GM21526 (cell line): Measurements from ENCODE around the gene EXOC7.
"Not testable (repeated sequence)": the region's sequence is repeated elsewhere in the genome, so short reads cannot be mapped to it uniquely, and the experiment has no call there.

Experiments used
- ATAC-seq: cut with Tn5 transposase; IDR thresholded peaks from one replicate; pipeline ENCODE4 v1.9.1; 2021; ENCODE audit warnings: moderate library complexity; ENCODE audit not compliant: unreplicated experiment, low FRiP score

Gene EXOC7

DNA sequence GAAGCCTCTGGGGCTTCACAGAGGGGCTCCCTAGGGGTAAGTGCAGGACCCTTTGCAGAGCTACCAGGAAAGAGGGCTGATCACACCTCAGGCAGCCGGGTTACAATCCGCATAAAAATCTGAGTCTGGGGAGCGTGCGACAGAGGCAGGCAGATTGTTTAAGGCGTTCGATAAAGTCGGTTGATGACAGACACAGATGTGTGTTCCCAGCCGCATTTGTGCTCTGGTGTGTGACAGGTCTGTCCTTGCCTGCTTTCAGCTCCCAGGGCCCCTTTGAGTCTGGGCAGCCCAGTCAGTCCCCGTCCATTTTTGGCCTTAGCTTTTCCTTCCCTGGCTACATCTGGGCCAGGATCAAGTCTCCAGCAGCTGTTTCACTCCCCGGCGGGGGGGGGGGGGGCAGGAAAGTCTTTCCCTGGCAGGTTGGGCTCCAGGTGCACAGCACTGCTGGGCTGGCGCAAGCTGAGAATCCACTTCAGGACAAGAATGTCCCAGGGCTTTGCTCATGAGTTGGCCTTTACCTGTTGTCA, 25.9 kb downstream of the EXOC7 start:
- ATAC-seq, result no peak

DNA sequence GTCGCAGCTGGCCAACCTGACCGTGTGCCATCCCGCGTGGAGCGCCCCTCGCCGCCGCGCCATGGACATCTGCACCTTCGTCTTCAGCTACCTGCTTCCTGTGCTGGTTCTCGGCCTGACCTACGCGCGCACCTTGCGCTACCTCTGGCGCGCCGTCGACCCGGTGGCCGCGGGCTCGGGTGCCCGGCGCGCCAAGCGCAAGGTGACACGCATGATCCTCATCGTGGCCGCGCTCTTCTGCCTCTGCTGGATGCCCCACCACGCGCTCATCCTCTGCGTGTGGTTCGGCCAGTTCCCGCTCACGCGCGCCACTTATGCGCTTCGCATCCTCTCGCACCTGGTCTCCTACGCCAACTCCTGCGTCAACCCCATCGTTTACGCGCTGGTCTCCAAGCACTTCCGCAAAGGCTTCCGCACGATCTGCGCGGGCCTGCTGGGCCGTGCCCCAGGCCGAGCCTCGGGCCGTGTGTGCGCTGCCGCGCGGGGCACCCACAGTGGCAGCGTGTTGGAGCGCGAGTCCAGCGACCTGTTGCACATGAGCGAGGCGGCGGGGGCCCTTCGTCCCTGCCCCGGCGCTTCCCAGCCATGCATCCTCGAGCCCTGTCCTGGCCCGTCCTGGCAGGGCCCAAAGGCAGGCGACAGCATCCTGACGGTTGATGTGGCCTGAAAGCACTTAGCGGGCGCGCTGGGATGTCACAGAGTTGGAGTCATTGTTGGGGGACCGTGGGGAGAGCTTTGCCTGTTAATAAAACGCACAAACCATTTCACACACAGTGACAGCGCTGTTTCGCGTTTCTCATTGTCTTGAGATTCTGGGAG, 26.6 kb downstream of the EXOC7 start:
- ATAC-seq, result no peak

DNA sequence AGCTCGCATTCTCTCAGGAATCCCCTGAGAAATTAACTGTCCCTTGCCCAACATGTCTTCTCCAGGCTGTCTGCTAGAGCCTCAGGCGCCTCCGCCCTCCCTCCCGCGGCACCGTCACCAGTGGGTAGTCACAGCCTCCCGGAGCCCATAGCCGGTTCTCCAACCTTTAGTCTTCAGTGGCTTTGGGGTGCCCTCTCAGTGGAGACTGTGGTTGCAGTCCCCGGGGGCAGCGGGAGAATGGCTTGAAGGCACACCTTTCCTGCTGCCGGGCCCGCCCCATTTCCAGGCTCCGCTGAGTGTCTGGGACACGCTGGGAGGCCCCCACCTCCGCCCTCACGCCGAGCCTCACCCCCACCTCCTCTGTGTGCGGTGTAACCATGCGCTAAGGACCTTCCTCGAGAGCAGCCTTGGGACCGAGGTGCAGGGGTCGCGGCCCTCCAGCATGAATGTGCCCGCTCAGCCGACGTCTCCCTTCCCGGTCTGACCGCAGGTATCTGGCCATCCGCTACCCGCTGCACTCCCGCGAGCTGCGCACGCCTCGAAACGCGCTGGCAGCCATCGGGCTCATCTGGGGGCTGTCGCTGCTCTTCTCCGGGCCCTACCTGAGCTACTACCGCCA, 27.3 kb downstream of the EXOC7 start:
- no peak for ATAC-seq

DNA sequence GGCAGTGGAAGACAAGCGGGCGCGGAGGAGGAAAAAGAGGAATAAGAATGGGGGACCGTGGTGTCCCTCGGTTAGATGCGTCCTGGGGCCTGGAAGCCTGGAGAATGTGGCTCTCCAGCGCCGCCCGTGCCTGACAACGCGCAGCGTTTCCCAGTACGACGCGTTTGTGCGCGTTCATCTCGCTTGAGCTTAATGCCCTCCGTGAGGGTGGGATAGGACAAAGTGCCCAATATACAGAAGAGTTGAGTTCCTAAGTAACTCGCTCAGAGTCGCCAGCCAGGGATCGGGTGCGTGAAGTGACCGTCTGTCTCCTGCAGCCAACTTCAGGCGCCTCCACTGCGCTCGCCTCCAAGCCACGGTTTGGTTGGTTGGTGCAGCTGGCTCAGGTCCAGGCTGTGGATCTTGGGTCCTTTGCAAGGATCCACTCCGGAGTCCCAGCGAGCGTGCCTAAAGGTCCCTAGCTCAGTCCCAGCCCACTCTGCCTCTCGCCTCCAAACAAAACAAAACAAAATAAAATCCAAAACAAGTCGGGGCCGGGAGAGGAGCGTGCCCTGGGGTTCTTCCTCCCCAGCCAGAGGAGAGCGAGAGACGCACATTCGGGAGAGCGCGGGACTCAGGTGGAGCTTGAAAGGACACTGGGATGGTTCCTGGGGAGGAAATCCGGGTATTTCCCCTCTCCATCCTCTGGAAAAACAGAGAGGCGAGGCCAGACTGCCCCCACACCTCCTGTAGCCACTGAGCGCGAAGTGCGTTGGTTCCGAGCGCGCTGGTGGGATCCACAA, 28.0 kb downstream of the EXOC7 start:
- ATAC-seq, result no peak

DNA sequence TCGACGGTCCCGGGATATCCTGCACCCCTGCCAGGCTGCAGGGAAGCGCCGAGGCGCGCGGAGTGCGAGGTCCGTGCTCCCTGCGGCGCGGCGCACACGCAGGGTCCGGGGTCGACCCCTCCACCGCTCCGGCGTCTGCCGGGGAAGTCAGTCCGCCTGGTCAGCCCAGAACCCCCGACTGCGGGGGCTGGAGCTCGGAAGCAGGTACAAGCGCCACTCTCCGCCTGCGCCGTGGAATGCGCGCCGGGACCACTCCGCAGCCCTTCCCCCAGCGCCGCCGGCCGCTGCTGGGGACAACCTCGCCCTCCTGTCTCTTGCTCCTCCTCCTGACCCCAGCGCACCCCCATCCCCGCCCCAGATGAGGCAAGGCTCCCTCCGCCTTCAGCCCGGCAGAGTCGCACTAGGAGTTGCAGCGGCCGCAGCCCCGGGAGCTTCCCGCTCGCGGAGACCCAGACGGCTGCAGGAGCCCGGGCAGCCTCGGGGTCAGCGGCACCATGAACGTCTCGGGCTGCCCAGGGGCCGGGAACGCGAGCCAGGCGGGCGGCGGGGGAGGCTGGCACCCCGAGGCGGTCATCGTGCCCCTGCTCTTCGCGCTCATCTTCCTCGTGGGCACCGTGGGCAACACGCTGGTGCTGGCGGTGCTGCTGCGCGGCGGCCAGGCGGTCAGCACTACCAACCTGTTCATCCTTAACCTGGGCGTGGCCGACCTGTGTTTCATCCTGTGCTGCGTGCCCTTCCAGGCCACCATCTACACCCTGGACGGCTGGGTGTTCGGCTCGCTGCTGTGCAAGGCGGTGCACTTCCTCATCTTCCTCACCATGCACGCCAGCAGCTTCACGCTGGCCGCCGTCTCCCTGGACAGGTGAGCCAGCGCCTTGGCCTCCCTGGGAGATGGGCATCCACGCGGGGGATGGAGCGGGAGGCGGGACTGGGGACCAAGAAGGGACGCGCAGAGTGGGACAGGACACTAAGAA, 28.9 kb downstream of the EXOC7 start, which contains the start of gene GALR2:
TSS of gene GALR2 (plus strand) at position 392 of the 974 bp plus-strand sequence. CDS start at position 495, 103 bp downstream.
- no peak for ATAC-seq

DNA sequence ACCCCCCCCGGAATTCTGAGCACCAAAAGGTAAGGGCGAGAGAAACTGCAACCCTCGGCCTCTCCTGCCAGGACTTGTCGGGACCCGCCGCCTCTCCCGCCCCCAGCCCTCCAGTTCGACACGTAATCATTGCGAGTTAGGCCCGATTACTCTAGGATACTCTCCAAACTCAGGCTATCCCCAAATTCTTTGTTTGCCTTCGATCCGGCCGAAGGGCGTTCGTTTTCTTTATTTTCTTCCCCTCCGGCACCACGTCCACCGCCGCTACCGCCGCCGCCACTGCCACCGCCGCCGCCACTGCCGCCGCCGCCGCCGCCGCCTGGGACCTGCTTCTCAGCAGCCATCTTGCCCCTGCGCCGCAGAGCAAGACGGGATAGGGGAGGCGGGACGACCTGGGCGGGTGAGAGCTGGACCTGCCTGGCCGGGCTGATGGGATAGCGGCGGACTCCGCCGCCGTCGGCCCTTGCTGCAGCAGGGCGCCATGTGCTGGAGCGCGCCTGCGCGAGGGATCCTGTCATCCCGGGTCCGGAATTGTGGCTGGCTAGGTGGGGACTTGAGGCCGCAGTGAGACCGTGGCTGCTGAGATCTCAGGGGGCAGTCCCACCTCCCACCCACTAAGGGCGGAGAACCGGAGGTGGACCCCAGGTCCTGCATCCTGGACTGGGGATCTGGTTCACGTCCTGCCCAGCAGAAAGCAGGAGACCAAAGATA, 31.3 kb downstream of the EXOC7 start, which contains the start of gene SRP68:
TSS of gene SRP68 (minus strand) at position 370 of the 711 bp plus-strand sequence. CDS start at position 344, 26 bp downstream.
- ATAC-seq, result peak; percentile 58

DNA sequence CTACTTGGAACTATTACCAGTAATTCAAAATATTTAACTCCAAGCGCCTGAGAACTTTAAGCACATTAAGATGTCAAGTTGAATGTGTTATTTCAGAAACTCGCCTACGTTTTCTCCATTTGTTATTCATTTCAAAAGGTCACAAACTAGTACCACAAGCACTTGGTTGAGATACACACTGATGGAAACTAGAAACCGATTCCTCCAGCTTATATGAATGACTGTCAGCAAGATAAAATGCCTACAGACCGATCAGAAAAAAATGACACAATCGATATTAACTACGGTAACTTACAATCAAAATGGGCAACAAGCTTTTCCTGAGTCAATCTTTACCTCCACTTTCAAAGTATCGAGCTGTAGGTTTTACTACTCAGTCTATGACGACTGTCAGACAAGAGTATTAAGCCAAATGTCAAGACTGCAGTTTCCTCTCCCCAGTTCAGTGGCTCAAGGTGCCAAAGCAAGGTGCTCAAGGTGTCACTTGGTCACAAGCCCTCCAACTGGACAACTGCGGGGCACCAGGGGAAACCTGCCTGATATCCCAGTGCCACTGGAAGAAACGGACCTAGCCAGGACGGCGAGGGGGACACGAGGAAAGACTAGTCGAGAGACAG, 31.9 kb downstream of the EXOC7 start:
- ATAC-seq, result no peak

DNA sequence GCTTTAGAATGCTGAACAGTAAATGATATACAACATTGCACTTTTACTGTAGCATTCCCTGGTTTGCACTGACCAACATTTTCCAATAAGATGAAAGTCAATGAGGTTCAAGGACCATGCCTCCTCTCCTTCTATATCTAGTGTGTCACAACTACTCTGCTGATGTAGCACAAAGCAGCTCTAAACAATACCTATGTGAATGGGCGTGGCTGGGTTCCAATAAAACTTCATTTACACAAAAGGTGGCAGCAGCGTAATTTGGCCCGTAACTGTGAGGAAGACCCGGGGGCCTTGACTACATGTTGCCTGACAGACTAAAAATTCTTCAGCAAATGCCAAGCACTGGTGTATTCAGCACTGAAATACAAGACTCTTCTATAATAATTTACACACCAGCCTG, 37.8 kb downstream of the EXOC7 start:
- no peak for ATAC-seq

DNA sequence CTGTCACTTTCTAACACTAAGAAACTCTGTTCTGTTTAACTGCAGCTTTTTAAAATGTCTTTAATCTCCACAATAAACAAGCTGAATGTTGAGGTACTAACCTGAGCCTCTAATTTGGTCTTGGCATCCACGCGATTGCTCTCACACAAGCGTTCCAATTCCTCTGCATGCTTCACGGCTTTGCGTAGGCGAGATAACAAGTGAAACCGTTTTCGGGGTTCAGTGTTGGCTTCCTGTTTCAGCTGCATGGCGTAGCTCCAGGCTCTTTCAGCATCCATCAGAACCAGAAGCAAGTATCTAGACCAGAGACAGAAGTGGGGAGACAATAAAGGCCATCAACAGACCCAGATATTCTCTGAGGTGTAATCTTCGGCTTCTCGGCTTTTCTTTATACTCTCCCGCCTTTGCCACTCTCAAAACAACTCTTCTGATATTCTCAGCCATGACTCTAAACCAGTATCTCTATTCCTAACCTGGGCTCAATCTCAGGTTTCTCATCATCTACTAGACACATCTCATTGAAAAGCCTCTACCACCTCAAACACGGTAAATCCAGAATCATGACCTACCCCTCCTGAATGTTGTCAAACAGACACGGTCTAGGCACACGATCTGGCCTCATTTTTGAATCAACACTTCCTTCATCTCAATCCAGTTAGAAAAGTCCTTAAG, 39.6 kb downstream of the EXOC7 start:
- peak; percentile 50 for ATAC-seq

DNA sequence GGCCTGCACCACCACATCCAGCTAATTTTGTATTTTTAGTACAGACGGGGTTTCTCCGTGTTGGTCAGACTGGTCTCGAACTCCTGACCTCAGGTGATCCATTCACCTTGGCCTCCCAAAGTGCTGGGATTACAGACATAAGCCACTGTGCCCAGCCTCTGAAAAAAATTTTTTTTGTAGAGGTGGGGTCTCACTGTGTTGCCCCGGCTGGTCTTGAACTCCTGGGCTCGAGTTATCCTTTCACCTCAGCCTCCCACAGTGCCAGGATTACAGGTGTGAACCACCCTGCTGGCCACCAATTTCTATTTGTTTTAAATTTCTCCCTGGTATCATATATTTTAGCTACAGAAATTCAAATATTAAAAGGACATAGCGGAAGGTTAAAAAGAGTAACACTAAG, 45.3 kb downstream of the EXOC7 start:
- not testable (repeated sequence) for ATAC-seq

DNA sequence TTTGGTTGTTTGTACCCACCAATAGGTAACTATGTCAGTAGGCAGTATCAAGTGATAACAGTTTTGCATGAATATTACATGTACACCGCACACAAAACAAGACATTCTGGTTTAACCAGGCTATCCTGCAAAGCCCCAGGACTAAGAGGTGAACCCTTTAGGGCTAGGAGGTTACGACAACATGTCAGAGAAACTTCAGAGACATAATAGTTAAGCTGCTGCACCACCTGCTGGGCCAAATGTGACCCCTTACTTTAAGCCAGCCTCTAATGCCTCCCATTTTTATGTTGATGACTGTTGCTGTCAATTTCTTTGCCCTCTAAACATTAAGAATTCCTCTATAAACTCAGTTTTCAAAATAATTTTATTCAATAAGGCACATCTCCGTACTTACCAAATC, 46.7 kb downstream of the EXOC7 start:
- ATAC-seq, result no peak

DNA sequence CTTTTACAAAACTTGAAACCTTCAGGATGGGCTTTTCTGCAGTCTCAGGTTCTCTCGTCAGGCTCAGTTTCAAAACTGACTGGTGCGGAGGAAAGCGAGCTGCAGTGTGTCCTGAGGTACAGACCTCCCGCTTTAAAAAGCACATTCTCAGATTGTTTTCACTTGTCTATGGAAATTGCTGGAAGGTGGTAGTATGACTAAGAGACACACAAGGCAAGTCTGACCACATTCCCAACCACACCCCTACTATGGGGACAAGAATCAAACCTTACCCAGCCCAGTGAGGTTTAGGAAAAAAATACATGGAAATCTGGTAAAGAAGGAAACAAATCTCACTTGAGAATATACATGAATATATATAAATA, 49.5 kb downstream of the EXOC7 start:
- no peak for ATAC-seq

DNA sequence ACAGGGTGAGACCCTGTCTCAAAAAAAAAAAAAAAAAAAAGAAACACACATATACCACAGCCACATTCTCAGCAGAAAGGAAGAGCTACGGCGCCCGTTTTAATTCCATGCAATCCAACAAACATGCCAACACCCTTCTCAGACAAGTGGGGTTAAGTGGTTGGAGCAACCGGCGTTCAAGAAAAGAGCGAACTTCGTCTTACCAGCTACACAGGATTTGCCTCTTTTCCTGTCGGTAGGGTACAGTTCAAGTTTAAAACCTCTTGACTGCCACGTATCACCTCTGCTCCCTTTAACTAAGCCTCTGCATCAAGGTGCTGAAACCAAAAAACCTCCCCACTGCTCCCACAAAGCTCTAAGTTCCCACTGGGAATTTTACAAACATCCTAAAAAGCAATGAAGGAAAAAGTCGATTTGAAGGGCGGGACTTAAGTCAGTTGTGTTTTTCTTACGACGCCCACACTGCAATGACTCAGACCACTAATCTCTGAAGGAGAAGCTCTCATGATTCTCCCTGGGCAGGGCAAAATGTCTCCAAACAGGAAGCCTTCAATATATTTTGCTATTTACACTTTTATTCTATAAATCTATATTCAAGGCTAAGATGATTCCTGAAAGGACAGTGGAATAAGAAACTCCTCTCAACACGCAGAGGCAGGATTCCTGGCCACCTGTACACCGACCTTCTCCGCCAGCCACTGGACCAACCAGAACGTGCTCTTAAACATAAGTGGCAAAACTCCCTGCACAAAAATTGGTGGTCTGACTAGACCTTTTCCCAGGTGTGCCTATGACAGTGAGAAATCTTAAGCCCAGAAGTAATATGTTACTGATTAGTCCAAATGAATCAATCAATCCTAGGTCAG, 50.1 kb downstream of the EXOC7 start:
- ATAC-seq, result no peak

DNA sequence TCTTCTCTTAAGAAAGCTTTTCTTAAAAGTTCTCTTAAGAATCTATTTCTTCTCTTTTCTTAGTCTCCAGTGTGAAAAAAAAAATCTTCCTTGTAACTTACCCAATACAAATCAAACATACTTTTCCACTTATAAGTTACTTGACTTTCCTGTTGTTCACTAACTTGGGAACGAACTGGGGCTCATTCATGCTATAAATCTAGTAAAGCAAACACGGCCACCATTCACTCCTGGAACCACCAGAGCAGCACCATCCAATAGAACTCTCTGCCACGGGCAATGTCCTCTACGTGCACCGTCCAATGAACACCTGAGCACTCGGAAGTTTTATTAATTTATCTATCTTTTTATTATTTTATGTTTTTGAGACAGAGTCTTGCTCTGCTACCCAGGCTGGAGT, 52.0 kb downstream of the EXOC7 start:
- no peak for ATAC-seq

DNA sequence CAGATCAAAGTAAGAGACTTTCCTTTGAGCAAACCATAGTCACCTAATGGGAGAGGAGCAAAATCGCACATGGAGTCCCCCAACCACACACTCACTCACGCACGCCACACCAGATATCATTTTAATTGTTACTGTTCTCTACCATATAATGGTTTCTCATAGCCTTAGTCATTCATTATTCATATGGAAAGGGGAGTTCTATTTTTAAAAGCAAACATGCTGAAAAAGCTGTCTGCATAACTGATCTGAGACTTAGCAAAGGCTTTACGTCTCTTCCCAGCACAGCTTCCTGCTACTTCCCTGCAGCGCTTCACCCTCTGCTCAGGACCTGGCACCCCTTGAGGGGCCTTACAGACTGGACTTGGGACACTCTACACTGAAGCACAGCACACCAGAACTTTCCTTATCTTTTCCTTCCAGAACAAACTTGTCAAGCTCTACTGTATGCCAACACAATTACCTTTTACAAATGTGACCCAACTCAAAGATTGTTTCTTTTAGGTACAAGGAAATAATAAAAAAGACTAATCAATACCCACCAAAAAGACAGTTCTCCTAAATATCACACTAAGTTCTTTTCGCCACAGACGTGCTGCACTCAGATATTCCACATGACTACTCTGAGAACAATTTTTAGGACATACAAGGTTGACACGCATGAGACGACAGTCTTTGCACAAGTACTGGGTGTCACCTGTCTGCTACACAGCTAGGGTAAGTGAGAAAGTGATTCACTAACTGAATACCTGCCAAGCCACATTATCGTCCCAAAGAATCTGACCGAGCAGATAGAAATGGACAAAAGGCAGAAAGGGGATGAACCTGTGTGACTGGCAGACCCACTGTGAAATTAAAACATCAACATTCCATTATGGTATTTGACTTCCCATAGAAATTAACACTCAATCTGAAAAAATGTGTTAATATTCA, 52.8 kb downstream of the EXOC7 start:
- ATAC-seq, result no peak

DNA sequence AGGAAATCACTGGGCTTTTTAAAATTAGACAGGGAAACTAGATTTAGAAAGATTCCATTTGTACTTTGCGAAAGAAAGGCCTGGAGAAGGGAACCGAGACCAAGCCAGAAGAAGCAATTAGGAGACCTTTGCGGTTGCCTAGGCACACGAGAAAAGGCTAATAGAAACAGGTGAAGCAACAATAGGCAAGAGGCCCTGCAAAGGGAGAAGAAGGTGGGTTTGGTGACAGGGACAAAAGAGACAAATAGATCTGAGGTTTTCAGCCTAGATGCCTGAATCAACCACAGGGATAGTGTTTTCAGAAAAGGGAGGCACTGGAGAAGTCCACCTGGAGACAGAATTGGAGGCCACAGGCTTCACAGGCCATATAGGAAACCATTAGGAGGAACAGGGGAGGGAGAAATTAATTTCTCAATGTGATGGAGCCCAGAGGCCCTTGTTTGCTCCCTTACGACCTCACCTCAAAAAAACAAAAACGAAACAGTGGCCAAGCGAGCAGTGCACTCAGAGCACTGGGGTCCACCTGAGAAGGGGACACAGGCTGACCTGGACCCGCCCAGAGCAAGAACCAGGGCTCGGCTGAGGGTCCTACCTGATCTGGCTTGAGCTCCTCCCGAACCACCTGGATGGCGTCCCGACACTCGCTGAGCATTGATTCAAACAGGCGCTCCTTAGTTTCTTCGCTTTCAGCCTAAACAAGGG, 53.6 kb downstream of the EXOC7 start:
- no peak for ATAC-seq
